SK-N-SH (cell line): Measurements from ENCODE around the gene CALHM5. TPM values are rescaled to one million over a fixed set of nuclear protein-coding genes. Genes with fewer than 3 reads are reported as not detected.

Source experiments
- CTCF ChIA-PET: fragments of 300-600, 350-600 bp; formaldehyde crosslinking; extraction: SDS; loops from one replicate; lab custom pipeline; 2021; lab: Yijun Ruan, JAX
- POLR2A ChIA-PET: fragments of 350-600 bp; sonication (Branson Sonifier 250); formaldehyde crosslinking; extraction: SDS; loops from one replicate; lab custom pipeline; 2020; ENCODE audit warnings: antibody characterized with exemption, inconsistent platforms; lab: Yijun Ruan, JAX
- DNase-seq: peaks from one replicate; pipeline ENCODE4 v3.0.0; 2012
- H2AFZ ChIP-seq: fragments of 200-600 bp; sonication (generic); 2 replicates; pipeline ENCODE4 v1.8.1; 2016; ENCODE audit warnings: antibody characterized with exemption, mild to moderate bottlenecking, low read depth
- H3F3A ChIP-seq: fragments of 200-600 bp; sonication (generic); replicated peaks from 2 replicates; pipeline ENCODE3; 2016; ENCODE audit warnings: antibody characterized with exemption, mild to moderate bottlenecking; ENCODE audit not compliant: insufficient read depth
- H3K27ac ChIP-seq, 2 experiments: fragments of 200-500 bp in 1 of 2; fragments of 200-600 bp in 1 of 2; sonication (Bioruptor generic) in 1 of 2; sonication (generic), shearing (Covaris generic) in 1 of 2; 2 replicates each; pipeline versions ENCODE4 v1.5.1 to v1.6.1; 2014 to 2016; ENCODE audit warnings: low read depth in 2 of 2, inconsistent platforms in 1 of 2, low read length in 1 of 2, mild to moderate bottlenecking in 1 of 2, mixed read lengths in 1 of 2
- H3K27me3 ChIP-seq: fragments of 200-600 bp; sonication (generic), shearing (Covaris generic); 2 replicates; pipeline ENCODE4 v1.6.1; 2016; ENCODE audit warnings: mixed run types; ENCODE audit not compliant: insufficient read depth
- H3K36me3 ChIP-seq, 2 experiments: fragments of 200-500 bp in 1 of 2; fragments of 200-600 bp in 1 of 2; sonication (Bioruptor generic) in 1 of 2; sonication (generic) in 1 of 2; replicated peaks in 1 of 2; 2 replicates each; pipeline versions ENCODE3 to v1.5.1; 2014 to 2016; ENCODE audit warnings: low read length in 1 of 2, mild to moderate bottlenecking in 1 of 2; ENCODE audit not compliant: insufficient read depth in 2 of 2, control insufficient read depth in 1 of 2
- H3K4me1 ChIP-seq, 2 experiments: fragments of 200-500 bp in 1 of 2; fragments of 200-600 bp in 1 of 2; sonication (Bioruptor generic) in 1 of 2; sonication (generic), shearing (Covaris generic) in 1 of 2; 2 replicates each; pipeline versions ENCODE4 v1.5.1 to v1.6.1; 2014 to 2016; ENCODE audit warnings: low read depth in 1 of 2, low read length in 1 of 2, mixed run types in 1 of 2; ENCODE audit not compliant: insufficient read depth in 2 of 2, control insufficient read depth in 1 of 2
- H3K4me2 ChIP-seq: fragments of 200-600 bp; sonication (generic), shearing (Covaris generic); 2 replicates; pipeline ENCODE4 v1.6.1; 2017; ENCODE audit warnings: mixed run types
- H3K4me3 ChIP-seq, 2 experiments: fragments of 200-500 bp in 1 of 2; fragments of 200-600 bp in 1 of 2; sonication (Bioruptor generic) in 1 of 2; sonication (generic), shearing (Covaris generic) in 1 of 2; 2 replicates each; pipeline versions ENCODE4 v1.5.1 to v1.8.1; 2014 to 2016; ENCODE audit warnings: low read depth in 2 of 2, inconsistent platforms in 1 of 2, low read length in 1 of 2, mild to moderate bottlenecking in 1 of 2, mixed read lengths in 1 of 2, moderate library complexity in 1 of 2
- H3K79me2 ChIP-seq: fragments of 200-600 bp; sonication (generic); 2 replicates; pipeline ENCODE4 v1.8.1; 2017; ENCODE audit warnings: mild to moderate bottlenecking; ENCODE audit not compliant: insufficient read depth
- H3K9ac ChIP-seq: fragments of 200-600 bp; sonication (generic); 2 replicates; pipeline ENCODE4 v1.6.1; 2017; ENCODE audit warnings: mixed run types
- H3K9me2 ChIP-seq: fragments of 200-600 bp; sonication (generic); 2 replicates; pipeline ENCODE4 v1.6.1; 2017; ENCODE audit warnings: mixed run types
- H3K9me3 ChIP-seq: fragments of 200-600 bp; sonication (generic); 2 replicates; pipeline ENCODE4 v1.6.1; 2017; ENCODE audit warnings: mixed run types, mild to moderate bottlenecking, moderate library complexity
- H4K20me1 ChIP-seq: fragments of 200-600 bp; sonication (generic); 2 replicates; pipeline ENCODE4 v1.6.1; 2017; ENCODE audit warnings: mild to moderate bottlenecking, mixed run types; ENCODE audit not compliant: insufficient read depth
- CHD2 ChIP-seq: fragments of 150-350 bp; IDR thresholded peaks from 2 replicates; pipeline ENCODE4 v1.6.1; 2018; ENCODE audit warnings: low read length; ENCODE audit not compliant: partially characterized antibody
- ELF1 ChIP-seq: IDR thresholded peaks from 2 replicates; pipeline ENCODE4 v1.4.0; 2012
- EP300 ChIP-seq, 2 experiments: IDR thresholded peaks; 2 replicates each; pipeline versions ENCODE4 v1.4.0 to v1.6.1; 2012; ENCODE audit warnings: borderline replicate concordance in 1 of 2, low read depth in 1 of 2, low read length in 1 of 2
- EZH2phosphoT487 ChIP-seq: fragments of 200-600 bp; sonication (generic); IDR thresholded peaks from 2 replicates; pipeline ENCODE4 v1.6.1; 2017; ENCODE audit warnings: low read depth, mixed run types, mild to moderate bottlenecking, antibody characterized with exemption, moderate library complexity, borderline replicate concordance
- FOSL2 ChIP-seq: IDR thresholded peaks from 2 replicates; pipeline ENCODE4 v1.4.0; 2012; ENCODE audit warnings: low read depth, mild to moderate bottlenecking, moderate library complexity, borderline replicate concordance
- FOXM1 ChIP-seq: IDR thresholded peaks from 2 replicates; pipeline ENCODE4 v1.4.0; 2012; ENCODE audit warnings: low read depth, mild to moderate bottlenecking
- JUND ChIP-seq: IDR thresholded peaks from 2 replicates; pipeline ENCODE4 v1.4.0; 2012
- MEF2A ChIP-seq: IDR thresholded peaks from 2 replicates; pipeline ENCODE4 v1.4.0; 2012; ENCODE audit warnings: low read depth, borderline replicate concordance
- MXI1 ChIP-seq: IDR thresholded peaks from 2 replicates; pipeline ENCODE4 v1.6.1; 2012; ENCODE audit warnings: mild to moderate bottlenecking, low read depth, low read length, improper control_type of control experiment
- POLR2AphosphoS5 ChIP-seq: IDR thresholded peaks from 2 replicates; pipeline ENCODE4 v1.6.1; 2012; ENCODE audit warnings: low read depth, low read length
- RAD21 ChIP-seq: IDR thresholded peaks from 2 replicates; pipeline ENCODE4 v1.6.1; 2012; ENCODE audit warnings: mild to moderate bottlenecking, low read length
- RXRA ChIP-seq: IDR thresholded peaks from 2 replicates; pipeline ENCODE4 v1.4.0; 2012; ENCODE audit warnings: low read depth, mild to moderate bottlenecking, borderline replicate concordance
- SIN3A ChIP-seq: IDR thresholded peaks from 2 replicates; pipeline ENCODE4 v1.6.1; 2012; ENCODE audit warnings: low read depth, mild to moderate bottlenecking, low read length, moderate library complexity, borderline replicate concordance
- TCF12 ChIP-seq: IDR thresholded peaks from 2 replicates; pipeline ENCODE4 v1.4.0; 2012
- WGBS: methylation state at CpG from one replicate; pipeline ENCODE4 v1.1.6; 2017; ENCODE audit warnings: low lambda C conversion rate; 5-methylcytosine and 5-hydroxymethylcytosine counted together
- polyA plus RNA-seq, 3 experiments: library from polyadenylated mRNA; depleted of rRNA; stranded (reverse); fragments of >200 nt; gene quantifications; 2 replicates each; pipeline ENCODE4 v1.2.3, GENCODE V29; 2012
- TF ChIP-seq, protein P1 (sequence below): IDR thresholded peaks from 2 replicates; pipeline ENCODE4 v1.4.0; 2012; ENCODE audit warnings: low read depth, borderline replicate concordance
- TF ChIP-seq, protein P2 (sequence below): IDR thresholded peaks from 2 replicates; pipeline ENCODE4 v1.4.0; 2012; ENCODE audit warnings: low read depth
- TF ChIP-seq, protein P3 (sequence below): fragments of 150-350 bp; IDR thresholded peaks from 2 replicates; pipeline ENCODE4 v1.6.1; 2016; ENCODE audit warnings: mild to moderate bottlenecking, low read depth, low read length
- TF ChIP-seq, protein P4 (sequence below): fragments of 150-350 bp; IDR thresholded peaks from 2 replicates; pipeline ENCODE4 v1.6.1; 2017; ENCODE audit warnings: antibody characterized with exemption, low read length, low read depth, borderline replicate concordance

Gene CALHM5
- polyA plus RNA-seq, 1 of the 3 experiments (the other 2 are of a cell fraction), result 0.38 TPM

DNA sequence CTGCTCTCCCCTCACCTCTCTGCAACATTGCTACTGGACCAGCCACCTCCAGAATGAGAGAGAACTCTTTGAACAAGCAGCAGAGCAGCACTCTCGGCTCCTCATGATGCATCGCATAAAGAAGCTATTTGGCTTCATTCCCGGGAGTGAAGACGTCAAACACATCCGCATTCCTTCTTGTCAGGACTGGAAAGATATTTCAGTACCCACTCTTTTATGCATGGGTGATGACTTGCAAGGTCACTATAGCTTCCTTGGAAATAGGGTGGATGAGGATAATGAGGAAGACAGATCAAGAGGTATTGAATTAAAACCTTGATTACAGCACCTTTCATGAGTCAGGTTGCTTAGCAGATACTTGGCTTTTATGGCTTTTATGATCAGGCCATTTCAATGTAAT lies 46.5 kb downstream of the CALHM5 start (continued):
- TF ChIP-seq CHD2 (no peak), EP300 (IDR thresholded peaks at IDR 0.05; ENCODE audit: borderline replicate concordance in 1 of 2, low read depth in 1 of 2, low read length in 1 of 2) (peak in 1 of 2 experiments; percentile 77; a peak in 1 of 4 replicates), SIN3A (peak; percentile 79; the same call in 1 of the 2 replicates), EZH2phosphoT487 (no peak), FOSL2 (peak; percentile 40), MEF2A (no peak), RXRA (no peak), JUND (peak; percentile 70)
- TF ChIP-seq, protein P1, sequence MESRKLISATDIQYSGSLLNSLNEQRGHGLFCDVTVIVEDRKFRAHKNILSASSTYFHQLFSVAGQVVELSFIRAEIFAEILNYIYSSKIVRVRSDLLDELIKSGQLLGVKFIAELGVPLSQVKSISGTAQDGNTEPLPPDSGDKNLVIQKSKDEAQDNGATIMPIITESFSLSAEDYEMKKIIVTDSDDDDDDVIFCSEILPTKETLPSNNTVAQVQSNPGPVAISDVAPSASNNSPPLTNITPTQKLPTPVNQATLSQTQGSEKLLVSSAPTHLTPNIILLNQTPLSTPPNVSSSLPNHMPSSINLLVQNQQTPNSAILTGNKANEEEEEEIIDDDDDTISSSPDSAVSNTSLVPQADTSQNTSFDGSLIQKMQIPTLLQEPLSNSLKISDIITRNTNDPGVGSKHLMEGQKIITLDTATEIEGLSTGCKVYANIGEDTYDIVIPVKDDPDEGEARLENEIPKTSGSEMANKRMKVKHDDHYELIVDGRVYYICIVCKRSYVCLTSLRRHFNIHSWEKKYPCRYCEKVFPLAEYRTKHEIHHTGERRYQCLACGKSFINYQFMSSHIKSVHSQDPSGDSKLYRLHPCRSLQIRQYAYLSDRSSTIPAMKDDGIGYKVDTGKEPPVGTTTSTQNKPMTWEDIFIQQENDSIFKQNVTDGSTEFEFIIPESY, result no peak
- TF ChIP-seq, protein P2, sequence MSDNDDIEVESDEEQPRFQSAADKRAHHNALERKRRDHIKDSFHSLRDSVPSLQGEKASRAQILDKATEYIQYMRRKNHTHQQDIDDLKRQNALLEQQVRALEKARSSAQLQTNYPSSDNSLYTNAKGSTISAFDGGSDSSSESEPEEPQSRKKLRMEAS, result peak; percentile 74; the same call in 1 of the 2 replicates
- TF ChIP-seq, protein P3, sequence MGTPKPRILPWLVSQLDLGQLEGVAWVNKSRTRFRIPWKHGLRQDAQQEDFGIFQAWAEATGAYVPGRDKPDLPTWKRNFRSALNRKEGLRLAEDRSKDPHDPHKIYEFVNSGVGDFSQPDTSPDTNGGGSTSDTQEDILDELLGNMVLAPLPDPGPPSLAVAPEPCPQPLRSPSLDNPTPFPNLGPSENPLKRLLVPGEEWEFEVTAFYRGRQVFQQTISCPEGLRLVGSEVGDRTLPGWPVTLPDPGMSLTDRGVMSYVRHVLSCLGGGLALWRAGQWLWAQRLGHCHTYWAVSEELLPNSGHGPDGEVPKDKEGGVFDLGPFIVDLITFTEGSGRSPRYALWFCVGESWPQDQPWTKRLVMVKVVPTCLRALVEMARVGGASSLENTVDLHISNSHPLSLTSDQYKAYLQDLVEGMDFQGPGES, result no peak

DNA sequence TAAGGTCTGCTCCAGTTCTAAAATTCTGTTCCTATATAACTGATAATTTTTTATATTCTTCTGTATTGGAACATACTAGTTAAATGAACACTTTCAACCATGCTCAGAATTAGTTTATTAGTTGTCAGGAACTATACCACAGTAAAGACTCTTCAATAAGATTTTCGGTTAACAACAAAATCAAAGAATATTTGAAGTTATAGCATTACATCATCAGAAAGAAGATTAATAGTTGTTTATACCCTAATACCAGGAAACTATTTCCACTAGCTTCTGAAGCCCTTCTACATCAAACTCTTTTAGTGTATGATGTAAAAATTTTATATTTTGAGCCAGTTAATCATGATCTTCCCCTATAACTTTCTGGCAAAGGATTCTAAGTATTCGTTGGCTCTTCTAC lies 48.7 kb downstream of the CALHM5 start:
- 0 out of 2 replicates have a peak overlapping the region, but pooled peaks have one; percentile 25 for H2AFZ ChIP-seq
- H3K4me1 ChIP-seq, result peaks cover 2 to 28% of the 10 kb centered on the region in 2 experiments; a peak in 3 of 4 replicates
- CTCF ChIA-PET, result interaction anchor here (1.0 to 5.0 kb wide), 23 partner anchors 10 to 343 kb away, joined by 3 to 60 read pairs (median 5); partner anchors contain the start of genes RWDD1 and TSPYL1

More for the DNA sequence above, 48.7 kb downstream of the CALHM5 start:
- no peak overlapping the region for H3K9ac ChIP-seq
- no peaks in the 10 kb centered on the region for H3K79me2 ChIP-seq
- no peaks in the 10 kb centered on the region for H4K20me1 ChIP-seq
- H3K4me2 ChIP-seq, result no peak overlapping the region
- TF ChIP-seq ELF1 (no peak), RAD21 (no peak), SIN3A (no peak), FOSL2 (no peak), FOXM1 (no peak), TCF12 (no peak), JUND (no peak), POLR2AphosphoS5 (no peak), MXI1 (no peak), EP300 (IDR thresholded peaks at IDR 0.05; ENCODE audit: borderline replicate concordance in 1 of 2, low read depth in 1 of 2, low read length in 1 of 2) (no peak), EZH2phosphoT487 (no peak)
- TF ChIP-seq, protein P4, sequence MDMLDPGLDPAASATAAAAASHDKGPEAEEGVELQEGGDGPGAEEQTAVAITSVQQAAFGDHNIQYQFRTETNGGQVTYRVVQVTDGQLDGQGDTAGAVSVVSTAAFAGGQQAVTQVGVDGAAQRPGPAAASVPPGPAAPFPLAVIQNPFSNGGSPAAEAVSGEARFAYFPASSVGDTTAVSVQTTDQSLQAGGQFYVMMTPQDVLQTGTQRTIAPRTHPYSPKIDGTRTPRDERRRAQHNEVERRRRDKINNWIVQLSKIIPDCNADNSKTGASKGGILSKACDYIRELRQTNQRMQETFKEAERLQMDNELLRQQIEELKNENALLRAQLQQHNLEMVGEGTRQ, result no peak
- TF ChIP-seq, protein P2, result no peak
- H3K4me3 ChIP-seq, result no peak overlapping the region
- no peak overlapping the region for H3K27ac ChIP-seq
- no peaks in the 10 kb centered on the region for H3K27me3 ChIP-seq
- H3K9me2 ChIP-seq, result no peaks in the 10 kb centered on the region
- POLR2A ChIA-PET, result no interaction called here
- 85% methylated on average over 2 of the region's 2 CpGs for WGBS
- no peaks in the 10 kb centered on the region for H3K9me3 ChIP-seq
- no peaks in the 10 kb centered on the region for H3K36me3 ChIP-seq
- H3F3A ChIP-seq, result peaks cover 32% of the 10 kb centered on the region
- DNase-seq, result no peak
